Mucosa of gallbladder (tissue), 1 donor: ENCODE results near the gene WFDC9. TPM values are rescaled to one million over a fixed set of nuclear protein-coding genes. Genes with fewer than 3 reads are reported as not detected.
A peak's percentile ranks its signal among the peaks of the same experiment; 100 is the strongest.
"Not testable (repeated sequence)": the region's sequence is repeated elsewhere in the genome, so short reads cannot be mapped to it uniquely, and the experiment has no call there.

Experiments used
- DNase-seq: peaks from one replicate; pipeline ENCODE4 v3.0.0-alpha.2; 2020; ENCODE audit warnings: low spot score
- total RNA-seq: library from RNA; stranded (reverse); gene quantifications from one replicate; pipeline ENCODE4 v1.2.1, GENCODE V29; 2021
- donor health status: DM: no; HTN: no; CAD: no.

WFDC9 gene
- not detected for total RNA-seq

- no peak for DNase-seq
Measured at GRCh38 chr20:45631184-45631583, at the start of gene WFDC9. TSS of gene WFDC9 (minus strand) at chr20:45631284. CDS start at chr20:45610181, 21,103 bp downstream.

DNA sequence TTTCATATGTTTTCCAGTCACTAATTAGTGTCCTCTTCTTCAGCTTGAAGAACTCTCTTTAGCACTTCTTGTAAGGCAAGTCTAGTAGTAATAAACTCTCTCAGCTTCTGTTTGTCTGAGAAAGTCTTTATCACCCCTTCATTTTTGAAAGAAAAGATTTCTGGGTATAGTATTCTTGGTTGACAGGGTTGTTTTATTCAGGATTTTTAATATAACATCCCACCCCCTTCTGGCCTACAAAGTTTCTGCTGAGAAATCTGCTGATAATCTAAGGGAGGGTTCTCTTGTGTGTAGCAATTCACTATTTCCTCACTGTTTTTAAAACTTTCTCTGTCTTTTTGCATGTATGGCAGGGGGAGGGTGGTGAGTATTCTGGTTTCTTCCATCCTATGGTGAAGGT, 48.6 kb upstream of the WFDC9 start:
- no peak for DNase-seq

DNA sequence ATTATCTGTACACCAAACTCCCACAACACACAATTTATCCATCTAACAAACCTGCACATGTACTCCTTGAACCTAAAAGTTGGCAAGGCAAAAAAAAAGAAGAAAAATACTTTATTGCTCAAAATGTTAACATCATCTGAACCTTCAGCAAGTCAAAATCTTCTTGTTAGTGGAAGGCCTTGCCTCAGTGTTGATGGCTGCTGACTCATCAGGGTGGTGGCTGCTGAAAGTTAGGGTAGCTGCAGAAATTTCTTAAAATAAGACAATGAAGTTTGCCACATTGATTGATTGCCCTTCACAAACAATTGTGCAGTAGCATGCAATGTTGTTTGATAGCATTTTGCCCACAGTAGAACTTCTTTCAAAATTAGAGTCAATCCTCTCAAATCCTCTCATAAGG, 41.7 kb upstream of the WFDC9 start:
- no peak for DNase-seq

- no peak for DNase-seq
Measured at GRCh38 chr20:45670139-45670538, 39.1 kb upstream of the WFDC9 start, which contains the start of gene WFDC11. TSS of gene WFDC11 (minus strand) at chr20:45670239. CDS start at chr20:45650600, 19,639 bp downstream.

- DNase-seq = not testable (repeated sequence)
Measured at GRCh38 chr20:45657038-45657437, 26.0 kb upstream of the WFDC9 start.

DNA sequence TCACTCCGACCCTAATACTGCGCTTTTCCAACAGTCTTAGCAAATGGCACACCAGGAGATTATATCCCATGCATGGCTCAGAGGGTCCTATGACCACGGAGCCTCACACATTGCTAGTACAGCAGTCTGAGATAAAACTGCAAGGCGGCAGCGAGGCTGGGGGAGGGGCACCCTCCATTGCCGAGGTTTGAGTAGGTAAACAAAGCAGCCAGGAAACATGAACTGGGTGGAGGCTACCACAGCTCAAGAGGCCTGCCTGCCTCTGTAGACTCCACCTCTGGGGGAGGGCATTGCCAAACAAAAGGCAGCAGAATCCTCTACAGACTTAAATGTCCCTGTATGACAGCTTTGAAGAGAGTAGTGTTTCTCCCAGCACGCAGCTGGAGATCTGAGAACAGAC, 20.6 kb upstream of the WFDC9 start:
- not testable (repeated sequence) for DNase-seq

DNA sequence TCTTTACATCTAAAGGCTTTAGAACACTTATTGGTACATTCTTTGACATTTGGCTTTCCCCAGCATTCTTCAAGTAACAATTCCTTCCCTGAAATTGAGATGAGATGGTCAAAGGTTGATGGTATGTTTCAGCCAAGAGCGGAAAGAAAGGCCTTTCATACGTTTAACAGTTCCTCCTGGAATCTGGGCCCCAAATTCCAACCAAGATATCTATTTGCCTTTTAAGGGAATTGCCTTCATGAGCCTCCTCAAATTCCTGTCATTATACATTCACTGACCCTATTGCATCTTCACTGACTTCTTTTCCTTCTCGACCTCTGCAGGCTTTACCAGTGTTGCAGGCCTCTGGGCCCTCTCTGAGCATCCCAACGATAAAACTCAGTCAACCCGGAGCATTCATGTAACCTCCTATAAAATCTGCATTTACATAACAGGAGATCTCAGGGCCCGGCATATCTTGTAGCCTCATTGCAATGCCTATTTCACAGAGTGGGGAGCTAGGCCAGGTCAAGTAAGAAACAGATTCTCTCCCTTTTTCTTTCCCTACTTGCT, 18.3 kb upstream of the WFDC9 start:
- no peak for DNase-seq

DNA sequence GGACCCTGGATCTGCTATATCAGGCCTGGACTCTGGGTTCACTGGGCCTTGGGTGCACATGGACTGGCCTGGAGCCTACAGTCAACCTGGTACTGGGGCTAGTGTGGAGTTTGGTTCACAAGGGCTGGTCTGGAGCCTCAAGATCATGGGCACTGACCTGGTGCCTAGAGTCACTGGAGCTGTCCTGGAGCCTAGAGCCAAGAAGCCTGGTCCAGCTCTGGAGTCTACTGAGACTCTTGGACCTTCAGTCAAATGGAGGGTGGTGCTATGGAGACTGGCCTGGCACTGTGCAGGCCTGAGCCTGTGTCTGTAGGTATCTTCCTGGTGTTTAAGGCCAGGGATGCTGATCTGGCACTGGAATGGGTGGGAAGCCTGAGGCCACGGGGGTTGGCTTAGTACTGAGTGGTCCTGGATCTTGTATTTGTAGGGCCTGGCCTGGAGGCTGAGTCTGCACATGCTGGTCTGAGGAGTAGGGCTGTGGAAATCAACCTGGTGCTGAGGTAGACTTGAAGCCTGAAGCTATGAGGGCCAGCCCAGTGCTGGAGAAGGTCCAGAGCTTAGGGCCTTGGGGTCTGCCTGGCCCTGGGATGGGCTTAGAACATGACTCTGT, 16.5 kb upstream of the WFDC9 start:
- no peak for DNase-seq

DNA sequence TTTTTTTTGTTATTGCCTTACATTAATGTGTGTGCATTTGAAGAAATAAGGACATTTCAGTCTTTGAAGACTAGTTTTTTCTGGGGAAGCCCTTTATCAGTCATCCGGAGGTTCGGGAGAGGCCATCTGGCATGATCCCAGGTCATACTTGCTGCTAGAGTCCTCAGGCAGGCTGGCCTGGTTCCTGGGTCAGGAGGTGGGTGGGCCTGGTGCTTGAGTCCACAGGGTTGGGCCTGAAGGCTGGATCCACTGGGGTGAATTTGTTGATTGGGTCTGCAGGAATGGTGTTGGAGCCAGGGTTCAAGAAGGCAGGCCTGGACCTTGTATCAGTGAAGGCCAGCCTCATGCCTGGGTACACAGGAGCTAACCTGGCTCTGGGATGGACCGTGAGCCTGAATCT, 15.8 kb upstream of the WFDC9 start:
- no peak for DNase-seq

- DNase-seq = not testable (repeated sequence)
Measured at GRCh38 chr20:45645869-45646268, 14.8 kb upstream of the WFDC9 start.

DNA sequence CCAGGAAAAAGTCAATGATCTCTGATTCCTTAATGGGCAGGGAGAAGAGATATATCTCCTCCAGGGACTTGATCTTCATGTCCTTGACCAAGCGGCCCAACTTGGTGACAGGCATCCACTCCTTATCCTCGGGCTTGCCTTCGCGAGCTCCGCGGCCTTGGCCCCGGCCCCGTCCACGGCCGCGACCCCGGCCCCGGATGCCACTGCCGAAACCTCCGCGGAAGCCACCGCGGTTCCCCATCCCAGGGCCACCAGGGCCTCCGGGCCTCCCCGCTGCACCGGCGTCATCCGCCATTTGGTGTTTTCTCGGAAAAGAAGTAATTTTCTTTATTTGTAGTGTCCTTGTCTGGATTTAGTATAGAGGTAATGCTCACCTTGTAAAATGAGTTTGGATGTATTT, 10.0 kb upstream of the WFDC9 start:
- DNase-seq = not testable (repeated sequence)

DNA sequence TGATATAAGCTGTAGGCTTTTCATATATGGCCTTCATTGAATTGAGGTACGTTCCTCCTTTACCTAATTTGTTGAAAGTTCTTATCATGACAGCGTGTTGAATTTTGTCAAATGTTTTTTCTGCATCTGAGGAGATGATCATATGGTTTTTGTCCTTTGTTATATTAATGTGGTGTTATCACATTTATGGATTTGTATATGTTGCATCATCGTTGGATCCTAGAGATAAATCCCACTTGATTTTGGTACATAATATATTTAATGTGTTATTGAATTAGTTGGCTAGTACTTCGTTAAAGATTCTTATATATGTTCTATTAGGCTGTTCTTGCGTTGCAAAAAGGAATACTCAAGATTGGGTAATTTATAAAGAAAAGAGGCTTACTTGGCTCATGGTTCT, 8.6 kb upstream of the WFDC9 start:
- no peak for DNase-seq

DNA sequence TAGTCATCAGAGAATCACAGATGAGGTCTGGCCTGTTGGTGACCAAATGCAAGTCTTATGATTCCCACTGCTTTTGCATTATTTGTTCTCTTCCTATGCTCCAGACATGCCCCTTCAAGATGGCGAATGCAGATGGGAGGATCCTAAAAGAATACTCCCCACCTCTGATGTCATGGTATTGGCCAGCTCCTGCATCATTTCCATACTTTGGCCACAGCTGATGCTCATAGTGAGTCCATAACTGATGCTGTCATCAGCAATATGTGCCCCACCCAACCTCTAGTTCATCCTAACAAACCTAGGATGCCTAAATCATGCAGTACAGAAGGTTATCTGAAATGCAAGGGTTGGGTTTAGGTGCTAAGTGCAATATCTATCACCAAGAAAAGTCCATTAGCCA, 5.4 kb upstream of the WFDC9 start:
- no peak for DNase-seq

DNA sequence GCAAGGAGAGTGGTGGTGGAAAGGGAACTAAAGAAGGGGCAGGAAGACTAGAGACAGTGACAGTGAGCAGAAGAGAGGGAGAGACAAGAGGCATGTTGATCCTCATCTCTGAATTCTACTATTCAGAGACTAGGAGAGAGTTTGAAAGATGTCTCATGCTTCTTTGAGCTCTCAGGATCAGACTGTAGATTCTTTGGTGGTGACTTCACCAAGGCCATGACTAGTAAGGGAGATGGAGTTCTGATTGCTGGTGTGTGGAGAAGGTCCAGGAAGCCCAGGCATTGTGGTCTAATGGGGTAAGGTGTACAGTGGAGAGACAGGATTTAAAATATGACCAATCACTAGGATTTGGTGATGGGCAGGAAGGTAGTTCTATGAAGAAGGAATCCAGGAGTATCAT, 713 bp downstream of the WFDC9 start:
- no peak for DNase-seq

DNA sequence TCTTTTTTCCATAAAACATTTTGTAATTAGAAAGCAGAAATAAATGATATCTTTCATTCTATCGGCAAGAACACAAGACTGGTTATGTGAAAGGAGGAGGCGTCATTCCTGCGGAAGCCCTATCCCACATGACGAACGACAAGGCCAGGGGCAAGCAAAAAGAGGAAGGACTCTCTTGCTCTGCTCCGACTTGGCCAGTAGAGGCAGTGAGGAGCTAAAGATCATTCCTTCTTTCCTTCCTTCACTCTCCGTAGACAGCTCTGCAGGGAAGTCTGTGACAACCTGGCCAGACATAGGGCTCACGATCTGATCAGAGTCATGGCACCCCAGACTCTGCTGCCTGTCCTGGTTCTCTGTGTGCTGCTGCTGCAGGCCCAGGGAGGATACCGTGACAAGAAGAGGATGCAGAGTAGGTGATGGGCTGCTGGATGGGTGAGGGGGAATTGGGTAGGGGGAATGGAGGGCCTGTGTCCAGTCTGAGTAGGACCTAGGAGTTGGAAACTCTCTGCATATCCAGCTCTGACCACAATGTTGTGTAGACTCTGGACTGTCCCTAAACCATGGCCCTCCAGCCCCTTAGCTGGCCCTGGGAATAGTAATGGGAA, 1.5 kb downstream of the WFDC9 start, which contains the start of gene WFDC10A:
TSS of gene WFDC10A (plus strand) at position 244 of the 605 bp plus-strand sequence. CDS start at position 319, 75 bp downstream.
- peak; percentile 31 for DNase-seq

GRCh38 chr20:45626540-45626939, 4.5 kb downstream of the WFDC9 start:
- no peak for DNase-seq

DNA sequence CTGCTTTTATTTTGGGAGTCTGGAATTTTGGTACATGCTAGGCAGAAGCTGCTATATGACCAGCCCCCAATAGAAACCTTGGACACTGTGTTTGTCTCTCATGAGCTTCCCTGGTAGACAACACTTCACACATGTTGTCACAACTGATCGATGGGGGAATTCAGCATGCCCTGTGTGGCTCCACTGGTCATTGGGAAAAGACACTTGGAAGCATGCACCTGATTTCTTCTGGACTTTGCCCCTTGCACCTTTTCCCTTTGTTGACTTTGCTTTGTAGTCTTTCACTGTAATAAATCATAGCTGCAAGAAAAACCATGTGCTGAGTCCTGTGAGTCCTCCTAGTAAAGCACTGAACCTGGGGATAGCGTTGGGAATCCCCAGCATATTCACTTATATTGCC, 9.5 kb downstream of the WFDC9 start:
- peak; percentile 72 for DNase-seq

- no peak for DNase-seq
Measured at GRCh38 chr20:45617591-45617990, 13.5 kb downstream of the WFDC9 start.

DNA sequence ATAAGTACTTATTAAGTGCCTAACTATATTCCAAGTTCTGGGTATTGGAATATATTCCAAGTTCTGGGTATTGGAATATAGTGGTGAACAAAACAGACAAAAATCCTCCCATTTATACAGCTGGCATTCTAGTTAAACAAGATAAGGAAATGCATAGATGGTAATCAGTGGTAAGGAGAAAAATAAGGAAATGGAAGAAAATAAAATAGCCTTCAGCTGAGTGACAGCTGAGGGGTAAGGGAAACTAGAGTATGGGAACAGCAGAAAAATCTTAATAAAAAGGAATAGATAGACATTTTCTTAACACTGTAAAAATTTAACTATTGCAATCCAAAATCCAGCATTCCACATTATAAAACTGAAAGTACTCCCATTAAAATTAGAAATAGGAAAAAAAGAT, 18.8 kb downstream of the WFDC9 start:
- DNase-seq = no peak

DNA sequence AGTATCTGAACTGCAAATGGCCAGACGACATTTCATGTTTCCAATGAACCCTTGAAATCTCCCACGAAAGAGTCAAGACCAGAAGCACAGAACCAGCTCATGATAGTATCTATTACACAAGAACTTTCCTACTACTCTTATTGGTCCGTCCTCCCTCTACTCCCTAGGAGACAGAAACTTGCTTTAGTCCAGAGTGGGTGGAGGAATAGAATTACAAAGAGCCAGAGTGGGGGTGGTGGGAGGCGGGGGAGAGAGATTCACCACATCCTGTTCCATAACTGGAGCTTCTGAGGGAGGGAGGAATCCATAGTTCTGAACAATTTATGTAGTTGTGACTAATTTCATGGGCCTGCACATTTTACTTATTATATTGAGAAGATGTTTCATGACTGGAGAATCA, 20.0 kb downstream of the WFDC9 start:
- DNase-seq = no peak

GRCh38 chr20:45607810-45608209, 23.3 kb downstream of the WFDC9 start:
- no peak for DNase-seq

DNA sequence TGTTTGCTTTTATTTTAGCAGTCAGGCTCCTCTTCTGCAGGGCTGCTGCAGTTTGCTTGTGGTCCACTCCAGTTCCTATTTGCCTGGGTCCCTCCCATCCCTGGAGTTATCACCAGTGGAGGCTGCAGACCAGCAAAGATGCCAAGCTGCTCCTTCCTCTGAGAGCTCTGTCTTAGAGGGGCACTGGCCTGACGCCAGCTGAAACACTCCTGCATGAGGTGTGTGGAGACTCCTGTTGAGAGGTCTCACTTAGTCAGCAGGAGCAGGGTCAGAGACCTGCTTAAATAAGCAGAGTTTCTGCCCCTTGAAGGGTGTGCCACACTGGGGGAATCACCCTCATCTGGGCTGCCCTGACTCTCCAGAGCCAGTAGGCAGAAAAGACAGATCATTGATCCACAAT, 35.8 kb downstream of the WFDC9 start:
- no peak for DNase-seq

GRCh38 chr20:45593498-45593897, 37.6 kb downstream of the WFDC9 start:
- no peak for DNase-seq
